IPS-11a (cell line): ENCODE results near the gene ZNFX1.

Source experiments
- H3K4me3 ChIP-seq: one replicate; pipeline ENCODE4 v1.5.1; 2013; ENCODE audit warnings: low read depth, low read length, control low read depth

Gene ZNFX1

DNA sequence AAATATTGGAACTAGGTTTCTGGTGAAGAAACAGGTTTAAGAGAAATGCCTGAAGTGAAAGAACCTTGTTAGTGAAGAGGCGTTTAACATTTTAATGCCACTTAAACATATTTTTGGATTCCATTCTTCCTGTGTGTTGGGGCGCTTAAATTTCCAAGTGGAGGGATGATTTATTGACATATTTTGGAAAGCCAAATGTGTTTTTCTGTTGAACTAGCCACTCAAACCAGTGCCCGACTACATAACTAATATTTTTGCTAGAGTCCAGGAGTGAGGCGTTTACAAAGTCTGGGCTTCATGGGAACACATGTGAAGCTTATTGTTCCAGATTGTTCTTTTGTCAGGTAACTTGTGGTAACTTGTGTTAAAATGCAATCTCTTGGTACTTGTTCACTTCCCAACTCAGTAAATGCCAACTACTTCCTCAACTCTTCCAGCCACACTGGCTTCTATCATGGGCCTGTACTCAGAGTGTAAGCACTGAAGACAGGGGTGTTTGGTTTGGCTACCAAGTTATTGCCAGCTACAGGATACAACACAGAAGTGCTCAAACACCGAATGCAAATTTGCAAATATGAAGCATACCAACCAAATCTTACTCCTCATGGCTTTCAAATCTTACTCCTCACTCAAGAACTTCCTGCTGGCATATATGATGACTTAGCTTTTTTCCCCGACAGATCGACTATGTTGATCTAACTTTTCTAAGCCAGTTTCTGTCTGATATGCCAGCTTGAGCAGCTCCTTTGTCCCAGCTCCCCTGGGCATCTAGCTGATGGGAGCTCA lies 2.0 kb upstream of the ZNFX1 start:
- peak overlapping the region; percentile 100 for H3K4me3 ChIP-seq

DNA sequence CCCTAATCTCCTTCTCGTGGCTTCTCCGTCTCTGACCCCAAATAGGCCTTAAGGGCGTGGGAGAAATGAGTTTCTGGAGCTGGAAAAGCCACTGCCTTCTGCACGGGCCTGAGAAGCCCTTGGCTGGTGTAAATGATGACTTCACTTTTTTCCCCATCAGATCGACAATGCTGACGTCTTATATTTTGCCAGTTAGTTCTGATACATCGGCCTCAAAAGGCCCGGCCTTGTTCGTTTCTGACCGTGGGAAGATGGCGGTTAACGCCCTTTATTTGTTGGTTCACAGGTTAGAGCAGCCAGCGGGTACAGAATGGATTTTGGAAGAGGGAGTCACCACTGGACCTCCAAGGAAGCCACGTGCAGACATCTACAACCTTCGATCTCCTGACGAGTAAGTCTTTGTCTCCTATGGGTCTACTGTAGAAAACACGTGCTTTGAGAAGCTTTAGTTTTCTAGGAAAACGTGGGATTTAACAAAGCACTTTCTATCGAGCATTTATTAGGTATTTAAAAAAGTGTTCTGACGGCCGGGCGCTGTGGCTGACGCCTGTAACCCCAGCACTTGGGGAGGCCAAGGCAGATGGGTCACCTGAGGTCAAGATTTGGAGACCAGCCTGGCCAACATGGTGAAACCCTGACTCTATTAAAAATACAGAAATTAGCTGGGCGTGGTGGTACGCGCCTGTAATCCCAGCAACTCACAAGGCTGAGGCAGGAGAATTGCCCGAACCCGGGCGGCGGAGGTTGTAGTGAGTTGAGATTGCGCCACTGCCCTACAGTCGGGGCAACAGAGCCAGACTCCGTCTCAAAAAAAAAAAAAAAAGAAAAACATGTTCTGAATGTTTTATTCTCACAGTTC lies 1.2 kb upstream of the ZNFX1 start:
- peak overlapping the region; percentile 100 for H3K4me3 ChIP-seq

- H3K4me3 ChIP-seq, result peak overlapping the region; percentile 100
These were observed 146 bp downstream of the ZNFX1 start for GRCh38 chr20:49277786-49278035.

GRCh38 chr20:49276961-49277785 lies 684 bp downstream of the ZNFX1 start:
- peak overlapping the region; percentile 100 for H3K4me3 ChIP-seq

DNA sequence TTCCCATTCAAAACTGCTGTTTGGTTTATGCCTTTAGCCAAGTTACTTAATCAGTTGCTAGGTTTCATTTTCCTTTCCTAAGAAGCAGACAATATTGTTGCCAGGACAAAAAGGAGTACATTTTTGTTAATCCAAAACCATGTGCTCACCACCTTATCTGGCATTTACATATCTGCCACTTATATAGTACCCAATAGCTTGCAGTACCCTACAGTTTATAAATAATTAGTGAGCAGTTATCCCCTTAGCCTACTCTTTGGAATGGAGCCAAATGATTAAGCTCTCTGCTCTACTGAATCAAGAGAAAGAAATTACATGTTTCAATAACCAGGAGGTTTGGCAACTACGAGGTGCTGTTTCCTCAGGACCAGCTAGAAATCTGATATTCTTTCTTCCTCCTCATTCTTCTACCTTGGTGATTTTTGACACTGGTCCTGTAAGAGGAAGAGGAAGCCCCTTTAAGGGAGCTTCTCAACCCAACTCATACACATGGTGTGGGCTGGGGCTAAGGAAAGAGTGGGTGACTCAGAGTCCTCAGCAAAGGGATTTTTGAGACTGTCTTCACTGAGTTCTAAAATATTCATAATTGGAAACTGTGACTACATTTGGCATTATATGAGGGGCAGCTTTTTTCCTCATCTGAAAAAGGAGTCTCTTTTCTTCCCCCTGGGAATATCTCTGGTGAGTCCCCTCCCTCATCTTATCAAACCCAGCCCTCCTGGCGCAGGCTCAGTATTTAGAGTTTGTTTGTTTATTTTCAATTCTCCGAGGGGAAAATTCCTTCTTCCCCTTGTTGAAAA lies 1.5 kb downstream of the ZNFX1 start:
- peak overlapping the region; percentile 20 for H3K4me3 ChIP-seq

- H3K4me3 ChIP-seq, result no peak overlapping the region
These were observed 2.2 kb downstream of the ZNFX1 start for GRCh38 chr20:49275636-49276035.

- H3K4me3 ChIP-seq, result no peak overlapping the region
These were observed 2.6 kb downstream of the ZNFX1 start for GRCh38 chr20:49275216-49275615.

DNA sequence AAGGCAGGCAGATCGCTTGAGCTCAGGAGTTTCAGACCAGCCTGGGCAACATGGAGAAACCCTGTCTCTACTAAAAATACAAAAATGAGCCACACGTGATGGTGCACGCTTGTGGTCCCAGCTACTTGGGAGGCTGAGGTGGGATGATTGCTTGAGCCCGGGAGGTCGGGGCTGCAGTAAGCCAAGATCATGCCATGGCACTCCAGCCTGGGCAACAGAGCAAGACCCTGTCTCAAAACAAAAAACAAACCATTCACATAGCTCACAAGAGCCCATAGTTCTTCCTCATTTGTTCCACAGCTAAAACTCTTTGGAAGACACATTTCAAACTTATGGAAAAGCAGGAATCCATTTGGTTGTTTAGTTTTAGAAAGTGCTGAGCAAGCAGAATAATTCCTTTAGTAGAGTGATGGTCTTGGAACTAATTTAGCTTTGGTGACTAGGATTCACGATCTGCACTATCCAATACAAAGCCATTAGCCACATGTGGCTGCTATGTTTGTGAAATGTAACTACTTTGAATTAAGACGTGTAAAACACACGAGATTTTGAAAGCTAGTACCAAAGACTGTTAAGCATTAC lies 4.1 kb downstream of the ZNFX1 start:
- H3K4me3 ChIP-seq, result no peak overlapping the region

GRCh38 chr20:49272654-49273053 lies 5.2 kb downstream of the ZNFX1 start:
- H3K4me3 ChIP-seq, result no peak overlapping the region

- no peak overlapping the region for H3K4me3 ChIP-seq
These were observed 7.1 kb downstream of the ZNFX1 start for GRCh38 chr20:49270736-49271135.

- no peak overlapping the region for H3K4me3 ChIP-seq
These were observed 7.7 kb downstream of the ZNFX1 start for GRCh38 chr20:49270177-49270576.

GRCh38 chr20:49268600-49269365 lies 9.1 kb downstream of the ZNFX1 start:
- H3K4me3 ChIP-seq, result no peak overlapping the region

DNA sequence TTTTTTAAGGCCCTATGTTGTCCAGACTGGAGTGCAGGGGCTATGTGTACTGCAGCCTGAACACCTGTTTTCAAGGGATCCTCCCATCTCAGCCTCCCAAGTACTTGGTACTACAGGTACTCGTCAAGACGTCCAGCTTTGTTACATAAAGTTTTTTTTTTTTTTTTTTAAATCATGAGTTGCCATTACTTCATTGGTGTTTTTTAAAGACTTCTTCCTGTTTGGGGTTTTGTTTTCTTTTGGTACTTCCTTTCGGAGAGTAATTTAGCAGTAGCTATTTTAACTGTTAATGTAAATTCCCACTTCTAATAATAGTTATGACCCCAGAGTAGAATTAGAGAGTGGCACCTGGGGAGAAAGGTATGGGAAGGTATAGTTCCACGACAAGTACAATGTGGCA lies 10.5 kb downstream of the ZNFX1 start:
- no peak overlapping the region for H3K4me3 ChIP-seq

DNA sequence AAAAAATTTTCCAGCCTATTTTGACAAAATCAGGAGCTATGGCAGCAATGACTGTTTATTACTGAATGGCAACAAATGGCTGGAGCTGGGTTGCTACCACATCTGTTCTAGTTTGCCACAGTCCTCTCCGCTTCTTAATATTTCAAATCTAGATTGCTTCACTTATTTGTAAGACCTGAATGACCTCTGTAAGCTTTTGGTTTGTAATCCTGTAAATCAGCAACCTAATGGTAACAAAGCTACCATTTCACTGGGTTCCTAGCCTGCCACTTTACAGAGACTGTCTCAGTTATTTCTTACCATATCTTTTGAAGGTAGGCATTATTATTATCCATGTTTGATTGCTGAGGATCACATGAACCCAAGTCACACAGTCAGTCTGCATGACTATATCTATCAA lies 15.4 kb downstream of the ZNFX1 start:
- H3K4me3 ChIP-seq, result no peak overlapping the region

GRCh38 chr20:49261173-49261572 lies 16.7 kb downstream of the ZNFX1 start:
- H3K4me3 ChIP-seq, result no peak overlapping the region

- H3K4me3 ChIP-seq, result no peak overlapping the region
These were observed 17.6 kb downstream of the ZNFX1 start for GRCh38 chr20:49260218-49260617.

DNA sequence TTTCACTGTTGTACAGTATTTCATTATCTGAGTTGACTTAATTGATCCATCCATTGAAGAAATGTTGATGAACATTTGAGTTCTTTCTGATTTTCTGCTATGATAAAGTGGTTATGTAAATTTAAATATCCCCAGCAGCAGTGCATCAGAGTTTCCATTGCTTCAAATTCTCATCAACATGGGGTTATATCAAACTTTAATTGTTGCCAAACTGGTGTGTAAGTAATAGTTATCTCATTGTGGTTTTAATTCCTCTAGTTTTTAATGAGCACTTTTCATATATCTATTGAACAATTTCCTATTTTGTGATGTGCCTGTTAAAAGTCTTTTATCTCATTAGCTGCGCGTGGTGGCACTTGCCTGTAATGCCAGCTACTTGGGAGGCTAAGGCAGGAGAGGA lies 18.1 kb downstream of the ZNFX1 start:
- no peak overlapping the region for H3K4me3 ChIP-seq

GRCh38 chr20:49259284-49259683 lies 18.6 kb downstream of the ZNFX1 start:
- no peak overlapping the region for H3K4me3 ChIP-seq

DNA sequence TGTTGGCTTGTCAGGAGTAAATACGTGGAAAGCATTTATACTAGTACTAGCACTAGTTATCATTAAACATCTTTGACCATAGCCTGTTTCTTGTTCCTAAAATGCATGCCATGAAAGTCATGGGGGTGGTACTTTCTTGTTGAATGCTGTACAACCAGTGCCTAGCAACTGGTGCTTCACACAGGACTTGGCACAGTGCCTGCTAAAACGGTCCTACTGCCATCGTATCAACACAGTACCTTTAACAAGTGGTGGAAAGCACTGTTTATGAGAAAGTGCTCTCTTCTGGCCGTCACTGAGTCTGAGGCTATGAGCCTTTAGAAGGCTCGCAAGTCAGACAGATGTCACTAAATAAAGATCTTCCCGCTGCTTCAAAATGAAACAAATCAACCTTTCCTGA lies 21.6 kb downstream of the ZNFX1 start:
- H3K4me3 ChIP-seq, result no peak overlapping the region
